Stimulated activated CD8-positive, alpha-beta memory T cell treated with anti-CD3 and anti-CD28 coated beads, Interleukin-2, amount 100 ng/mL, for 1 hour (primary cell): ENCODE data around the gene TEAD1.
A peak's percentile ranks its signal among the peaks of the same experiment; 100 is the strongest.

Source experiments
- DNase-seq, 2 donors: peaks; one replicate each; pipeline ENCODE4 v3.0.0-alpha.2; 2020; ENCODE audit warnings: low read depth in 2 of 2

TEAD1 gene

GRCh38 chr11:12938590-12939247 is 264.5 kb downstream of the TEAD1 start:
- no peak for DNase-seq

DNA sequence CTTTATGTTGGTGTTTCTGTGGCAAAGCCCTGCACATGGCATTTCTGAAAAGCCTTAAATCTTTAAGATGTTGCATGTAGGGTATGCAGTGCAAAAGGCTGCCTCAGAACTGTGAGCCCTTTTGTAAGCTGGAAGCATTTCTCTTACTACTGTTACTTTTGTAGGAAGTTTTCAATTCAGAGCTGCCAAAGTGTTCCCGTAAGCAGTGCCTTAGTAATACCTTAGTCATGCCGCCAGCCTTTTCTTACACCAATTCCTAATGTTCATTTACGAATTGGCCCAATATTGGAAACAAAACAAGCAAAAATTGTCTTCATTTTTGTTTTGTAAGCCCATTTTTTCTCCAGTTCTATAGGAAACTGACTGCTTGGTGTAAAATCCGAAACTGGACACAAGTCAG is 267.4 kb downstream of the TEAD1 start:
- no peak for DNase-seq

DNA sequence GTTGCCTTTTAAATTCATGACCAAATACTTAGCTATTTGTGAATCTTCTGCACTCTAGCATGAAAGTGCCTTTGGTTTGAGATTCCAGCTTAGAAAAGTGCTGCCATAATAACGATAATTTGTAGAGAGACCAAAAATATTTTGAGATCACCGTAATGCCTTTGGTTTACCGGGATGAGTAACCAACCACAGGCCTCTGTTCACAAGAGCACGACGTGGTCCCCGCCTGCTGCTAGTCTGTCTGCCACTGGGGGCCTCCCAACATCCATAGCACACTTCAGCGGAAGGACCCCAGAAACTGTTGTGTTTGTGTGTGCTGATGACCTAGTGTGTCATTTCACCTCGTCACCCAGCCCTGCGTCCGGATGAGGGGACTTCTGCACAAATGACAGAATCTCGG is 267.9 kb downstream of the TEAD1 start:
- no peak for DNase-seq

DNA sequence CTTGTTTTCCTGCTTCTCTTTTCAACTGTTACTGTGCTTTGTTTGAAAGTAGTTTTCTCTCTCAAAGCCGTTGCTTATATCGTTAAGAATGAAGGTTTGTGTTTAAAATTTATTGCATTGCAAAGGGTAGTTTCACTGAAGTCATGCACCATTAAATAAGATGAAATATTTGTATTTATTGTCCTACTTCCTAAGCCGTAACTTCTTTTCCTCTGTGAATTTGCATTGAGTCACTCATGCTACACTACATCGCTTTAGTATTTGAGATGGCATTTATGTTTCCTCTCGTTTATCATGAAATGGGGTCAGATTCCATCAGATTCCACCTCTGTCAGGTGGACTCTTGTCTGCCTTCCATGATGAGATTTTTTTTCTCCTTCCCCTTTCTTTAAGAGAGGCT is 269.1 kb downstream of the TEAD1 start:
- DNase-seq, result no peak

DNA sequence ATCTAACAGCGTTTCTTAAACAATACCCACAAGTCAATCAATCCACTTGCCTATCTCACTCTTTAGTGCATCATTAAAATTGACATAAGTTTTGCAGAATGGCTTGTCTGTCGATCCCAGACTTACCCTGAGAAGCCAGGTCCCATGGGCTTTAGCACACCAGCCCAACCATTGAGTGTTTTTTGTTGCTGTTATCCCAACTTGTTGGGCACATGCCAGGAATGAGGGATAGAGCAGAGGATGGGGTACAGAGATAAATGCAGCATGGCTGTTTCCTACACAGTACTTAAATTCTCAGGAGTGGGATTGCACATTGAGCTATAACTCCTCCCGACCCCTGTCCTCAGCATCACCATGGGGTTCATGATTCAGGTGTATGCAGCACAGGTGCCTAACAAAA is 270.7 kb downstream of the TEAD1 start:
- DNase-seq, result no peak

GRCh38 chr11:12949453-12949852 is 275.2 kb downstream of the TEAD1 start:
- DNase-seq, result no peak

- no peak for DNase-seq
Observed at GRCh38 chr11:12950670-12951069, 276.4 kb downstream of the TEAD1 start.

- DNase-seq, result no peak
Observed at GRCh38 chr11:12951376-12951775, 277.2 kb downstream of the TEAD1 start.

GRCh38 chr11:12952094-12952493 is 277.9 kb downstream of the TEAD1 start:
- no peak for DNase-seq

GRCh38 chr11:12958986-12959385 is 284.8 kb downstream of the TEAD1 start:
- DNase-seq, result no peak

DNA sequence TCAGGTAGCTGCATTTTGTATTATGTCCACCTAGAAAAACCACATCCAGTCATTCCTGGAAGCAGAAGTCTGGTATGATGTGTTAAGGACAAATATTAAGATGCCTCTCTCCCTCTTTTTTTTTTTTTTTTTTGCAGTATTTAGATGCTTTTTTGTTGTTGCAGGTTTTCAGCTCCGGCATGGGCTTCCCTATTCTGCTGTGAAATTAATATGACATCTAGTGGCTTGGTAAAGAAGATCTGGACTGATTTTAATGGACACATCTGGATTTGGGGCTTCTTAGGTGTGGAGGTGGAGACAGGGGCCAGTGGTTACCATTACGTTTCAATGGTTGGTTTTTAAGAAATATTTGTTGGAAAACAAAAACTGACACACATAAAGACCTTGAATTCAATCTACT is 287.4 kb downstream of the TEAD1 start:
- DNase-seq, result no peak

- DNase-seq, result no peak
Observed at GRCh38 chr11:12962306-12962705, 288.1 kb downstream of the TEAD1 start.

- DNase-seq, result no peak
Observed at GRCh38 chr11:12963051-12963450, 288.8 kb downstream of the TEAD1 start.

- DNase-seq, result peak; percentile 14
Observed at GRCh38 chr11:12963792-12964536, 289.7 kb downstream of the TEAD1 start.

GRCh38 chr11:12964650-12965049 is 290.4 kb downstream of the TEAD1 start:
- no peak for DNase-seq

DNA sequence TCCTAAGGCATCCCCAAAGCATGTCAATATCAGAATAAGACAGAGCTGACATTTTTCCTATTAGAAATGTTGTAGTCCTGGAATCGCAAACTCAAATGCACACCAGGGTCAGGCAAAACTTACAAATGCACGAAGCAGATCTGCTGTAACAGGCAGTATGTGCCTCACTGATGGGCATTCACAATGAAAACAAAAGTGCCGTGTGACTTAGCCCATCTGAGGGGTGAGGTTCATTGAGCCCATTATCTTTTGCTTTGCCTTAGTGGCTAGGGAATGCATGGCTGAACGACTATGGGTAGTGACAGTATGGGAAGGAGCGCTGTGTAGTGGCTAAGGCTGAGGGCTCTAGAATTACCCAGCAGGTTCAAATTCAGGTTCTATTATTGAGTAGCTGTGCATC is 291.8 kb downstream of the TEAD1 start:
- DNase-seq, result no peak

DNA sequence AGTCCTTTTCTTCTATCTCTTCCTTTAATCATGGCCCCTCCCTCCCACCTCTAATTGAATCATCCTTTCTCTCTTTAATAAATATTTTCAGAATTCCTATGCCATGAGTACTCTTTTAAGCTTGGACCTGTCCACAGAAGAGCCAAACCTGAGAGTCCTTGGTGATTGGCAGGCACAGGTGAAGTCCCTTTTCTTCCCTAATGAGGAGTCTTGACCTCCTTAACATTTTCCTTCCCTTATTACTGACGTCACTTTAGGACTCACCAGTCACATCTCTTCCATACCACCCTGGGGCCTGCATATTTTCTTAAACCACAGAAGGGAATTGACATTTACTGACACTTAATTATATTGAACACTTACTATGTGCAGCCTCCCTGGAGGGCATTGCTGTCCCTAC is 293.9 kb downstream of the TEAD1 start:
- no peak for DNase-seq

GRCh38 chr11:12968826-12969225 is 294.6 kb downstream of the TEAD1 start:
- no peak for DNase-seq

- no peak for DNase-seq
Observed at GRCh38 chr11:12971955-12972354, 297.7 kb downstream of the TEAD1 start.

DNA sequence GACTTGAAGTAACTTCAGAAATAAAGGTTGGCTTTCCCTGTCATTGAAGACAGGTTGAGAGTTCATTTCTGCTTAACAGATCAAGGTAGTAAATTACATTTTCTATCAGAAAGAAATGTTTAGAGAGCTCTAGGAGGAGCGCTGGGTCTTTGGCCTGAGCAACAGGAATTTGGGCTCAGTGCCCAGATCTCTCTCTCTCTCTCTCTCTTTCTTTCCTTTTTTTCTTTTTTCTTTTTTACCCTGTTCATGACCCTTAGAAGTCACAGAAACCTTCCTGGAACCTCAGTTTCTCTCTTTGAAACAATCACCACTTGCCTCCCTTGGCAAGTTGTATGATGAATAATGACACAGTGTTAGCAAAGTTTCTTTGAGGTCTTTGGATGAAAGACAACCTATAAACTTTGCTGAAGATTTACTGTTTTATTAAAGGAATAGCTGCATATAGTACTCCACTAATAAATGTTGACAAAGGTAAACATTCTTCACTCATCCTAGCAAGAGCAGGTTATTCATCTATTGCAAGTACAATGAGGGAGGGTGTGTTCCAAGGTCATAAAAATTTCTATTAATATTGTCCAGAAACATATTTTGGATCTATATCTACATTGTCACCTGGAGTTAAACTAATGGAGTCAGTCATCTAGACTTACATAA is 299.4 kb downstream of the TEAD1 start:
- DNase-seq, result no peak

- DNase-seq, result no peak
Observed at GRCh38 chr11:12975195-12975594, 301.0 kb downstream of the TEAD1 start.

GRCh38 chr11:12979928-12980689 is 305.9 kb downstream of the TEAD1 start:
- DNase-seq, result no peak
